Ishikawa (cell line): ENCODE results near the gene PIN4.

Source experiments
- CEBPB ChIP-seq: IDR thresholded peaks from 2 replicates; pipeline ENCODE4 v1.6.1; 2012
- CREB1 ChIP-seq: IDR thresholded peaks from 2 replicates; pipeline ENCODE4 v1.6.1; 2012; ENCODE audit warnings: low read depth
- EP300 ChIP-seq: IDR thresholded peaks from 2 replicates; pipeline ENCODE4 v1.6.1; 2012; ENCODE audit warnings: borderline replicate concordance
- MAX ChIP-seq: IDR thresholded peaks from 2 replicates; pipeline ENCODE4 v1.6.1; 2012
- NFIC ChIP-seq: IDR thresholded peaks from 2 replicates; pipeline ENCODE4 v1.6.1; 2012
- TAF1 ChIP-seq: IDR thresholded peaks from 2 replicates; pipeline ENCODE4 v1.6.1; 2012; ENCODE audit warnings: low read depth, mild to moderate bottlenecking
- USF1 ChIP-seq: IDR thresholded peaks from 2 replicates; pipeline ENCODE4 v1.6.1; 2012

GRCh38 chrX:72158773-72159172 is 22.8 kb upstream of the PIN4 start:
- TF ChIP-seq CEBPB (no peak), MAX (no peak), TAF1 (no peak), USF1 (no peak), EP300 (no peak), NFIC (no peak), CREB1 (no peak)
